Thyroid gland (tissue), 4 donors: Measurements from ENCODE around the gene HSPB7.

ENCODE experiments used
- CTCF ChIP-seq, 6 experiments: fragments of 200-600 bp in 3 of 6; fragments of 450-650 bp in 3 of 6; sonication (generic) in 3 of 6; IDR thresholded peaks; one replicate each; pipeline ENCODE4 v1.5.1; 2016 to 2019; ENCODE audit warnings: antibody characterized with exemption in 6 of 6, mild to moderate bottlenecking in 2 of 6, inconsistent platforms in 1 of 6, moderate library complexity in 1 of 6
- POLR2A ChIP-seq, 2 donors: fragments of 450-650 bp; IDR thresholded peaks; one replicate each; pipeline ENCODE4 v1.6.1; 2017; ENCODE audit warnings: antibody characterized with exemption in 2 of 2, mild to moderate bottlenecking in 2 of 2, moderate library complexity in 1 of 2

DNA sequence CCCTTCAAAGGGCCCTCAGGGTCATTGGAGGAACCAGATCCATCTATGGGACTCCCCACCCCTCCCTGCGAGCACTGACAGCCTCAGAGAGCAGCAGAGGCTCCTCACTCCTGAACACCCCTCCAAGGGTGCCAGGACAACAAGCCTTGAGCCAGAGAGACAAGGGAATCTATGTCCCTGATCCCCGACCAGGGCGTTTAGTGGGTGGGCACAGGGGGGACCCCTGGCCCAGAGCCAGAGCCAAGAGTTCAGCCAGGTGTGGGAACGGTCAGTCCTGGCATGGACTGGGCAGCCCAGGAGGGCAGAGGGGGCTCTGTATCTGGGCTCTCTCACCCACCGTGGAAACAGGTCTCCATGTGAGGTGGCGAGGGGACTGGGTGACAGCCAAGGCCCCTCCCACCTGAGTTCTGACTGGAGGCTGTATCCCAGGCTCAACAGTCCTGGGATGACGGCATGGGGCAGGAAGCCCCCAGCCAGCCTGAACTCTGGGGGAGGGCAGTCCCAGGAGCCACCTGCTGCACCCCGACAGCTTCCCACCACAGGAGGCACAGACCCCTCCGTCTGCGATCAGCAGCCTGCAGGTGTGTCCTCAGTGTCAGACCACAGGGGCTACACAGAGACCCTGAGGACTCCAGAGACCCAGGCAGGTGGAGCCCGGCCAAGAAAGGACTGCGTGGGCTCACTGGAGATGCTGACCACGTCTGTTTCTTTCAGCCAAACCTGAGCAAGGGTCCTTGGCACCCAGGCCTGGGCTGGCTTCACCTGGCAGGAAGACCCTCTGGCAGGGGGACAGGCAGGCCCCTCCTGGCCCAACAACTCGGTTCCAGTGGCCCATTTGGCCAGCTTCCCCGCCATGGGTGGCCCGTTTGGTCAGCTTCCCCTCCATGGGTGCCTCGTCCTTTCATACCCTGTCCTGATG is 25.0 kb downstream of the HSPB7 start:
- TF ChIP-seq CTCF (IDR thresholded peaks at IDR 0.05) (no peak), POLR2A (IDR thresholded peaks at IDR 0.05) (no peak)
